Thymus (tissue), 11 donors: ENCODE measurements around the gene CYP2A7. TPM values are rescaled to one million over a fixed set of nuclear protein-coding genes. Genes with fewer than 3 reads are reported as not detected.
"Not testable (repeated sequence)": the region's sequence is repeated elsewhere in the genome, so short reads cannot be mapped to it uniquely, and the experiment has no call there.

Source experiments
- DNase-seq, 9 donors: peaks; one replicate each; pipeline ENCODE4 v3.0.0-alpha.2; 2013; ENCODE audit warnings: low spot score in 9 of 9, low read depth in 6 of 9, missing footprints in 1 of 9
- H3K27ac ChIP-seq, 2 donors: one replicate each; pipeline ENCODE4 v1.5.1; 2013; ENCODE audit warnings: control low read depth in 1 of 2, low read depth in 1 of 2, low read length in 1 of 2, mild to moderate bottlenecking in 1 of 2, moderate library complexity in 1 of 2
- H3K27me3 ChIP-seq, 2 donors: one replicate each; pipeline ENCODE4 v1.5.1; 2013; ENCODE audit warnings: low read length in 1 of 2; ENCODE audit not compliant: control insufficient read depth in 2 of 2, insufficient read depth in 1 of 2
- H3K36me3 ChIP-seq, 2 donors: one replicate each; pipeline ENCODE4 v1.5.1; 2013; ENCODE audit warnings: low read length in 1 of 2, mild to moderate bottlenecking in 1 of 2, moderate library complexity in 1 of 2; ENCODE audit not compliant: control insufficient read depth in 2 of 2, insufficient read depth in 2 of 2
- H3K4me1 ChIP-seq, 2 donors: one replicate each; pipeline ENCODE4 v1.5.1; 2013; ENCODE audit warnings: low read length in 2 of 2; ENCODE audit not compliant: control insufficient read depth in 2 of 2, insufficient read depth in 2 of 2
- H3K4me3 ChIP-seq, 2 donors: one replicate each; pipeline ENCODE4 v1.5.1; 2013; ENCODE audit warnings: low read length in 2 of 2, control low read depth in 1 of 2, mild to moderate bottlenecking in 1 of 2
- H3K9me3 ChIP-seq, 2 donors: one replicate each; pipeline ENCODE4 v1.5.1; 2013; ENCODE audit warnings: low read length in 1 of 2, mild to moderate bottlenecking in 1 of 2; ENCODE audit not compliant: control insufficient read depth in 2 of 2, insufficient read depth in 1 of 2
- WGBS: extraction: QIAGEN DNeasy Blood & Tissue Kit; methylation state at CpG from one replicate; pipeline ENCODE4 v1.1.7; 2013; 5-methylcytosine and 5-hydroxymethylcytosine counted together
- polyA plus RNA-seq: library from polyadenylated mRNA; stranded (reverse); fragments of 200-250 nt; gene quantifications from one replicate; pipeline ENCODE4 v1.2.3, GENCODE V29; 2013
- total RNA-seq: library from RNA; stranded (reverse); fragments of 120-200 nt; gene quantifications from one replicate; pipeline ENCODE4 v1.2.4, GENCODE V29; 2013
- donor health status: healthy.

Gene CYP2A7
- total and polyA plus RNA-seq, 2 donors, result 0.21 TPM; not detected in 1

- not testable (repeated sequence) for H3K27ac ChIP-seq, H3K4me3 ChIP-seq, H3K36me3 ChIP-seq, H3K4me1 ChIP-seq, DNase-seq, H3K27me3 ChIP-seq, H3K9me3 ChIP-seq
- 57% methylated on average over 7 of the region's 7 CpGs for WGBS
These were observed 48.1 kb downstream of the CYP2A7 start for GRCh38 chr19:40833728-40834533.

- H3K27ac ChIP-seq, DNase-seq, H3K4me3 ChIP-seq, H3K36me3 ChIP-seq, H3K9me3 ChIP-seq, H3K4me1 ChIP-seq, H3K27me3 ChIP-seq: not testable (repeated sequence)
- 86% methylated on average over 4 of the region's 4 CpGs for WGBS
These were observed 49.6 kb downstream of the CYP2A7 start for GRCh38 chr19:40832431-40832790.

DNA sequence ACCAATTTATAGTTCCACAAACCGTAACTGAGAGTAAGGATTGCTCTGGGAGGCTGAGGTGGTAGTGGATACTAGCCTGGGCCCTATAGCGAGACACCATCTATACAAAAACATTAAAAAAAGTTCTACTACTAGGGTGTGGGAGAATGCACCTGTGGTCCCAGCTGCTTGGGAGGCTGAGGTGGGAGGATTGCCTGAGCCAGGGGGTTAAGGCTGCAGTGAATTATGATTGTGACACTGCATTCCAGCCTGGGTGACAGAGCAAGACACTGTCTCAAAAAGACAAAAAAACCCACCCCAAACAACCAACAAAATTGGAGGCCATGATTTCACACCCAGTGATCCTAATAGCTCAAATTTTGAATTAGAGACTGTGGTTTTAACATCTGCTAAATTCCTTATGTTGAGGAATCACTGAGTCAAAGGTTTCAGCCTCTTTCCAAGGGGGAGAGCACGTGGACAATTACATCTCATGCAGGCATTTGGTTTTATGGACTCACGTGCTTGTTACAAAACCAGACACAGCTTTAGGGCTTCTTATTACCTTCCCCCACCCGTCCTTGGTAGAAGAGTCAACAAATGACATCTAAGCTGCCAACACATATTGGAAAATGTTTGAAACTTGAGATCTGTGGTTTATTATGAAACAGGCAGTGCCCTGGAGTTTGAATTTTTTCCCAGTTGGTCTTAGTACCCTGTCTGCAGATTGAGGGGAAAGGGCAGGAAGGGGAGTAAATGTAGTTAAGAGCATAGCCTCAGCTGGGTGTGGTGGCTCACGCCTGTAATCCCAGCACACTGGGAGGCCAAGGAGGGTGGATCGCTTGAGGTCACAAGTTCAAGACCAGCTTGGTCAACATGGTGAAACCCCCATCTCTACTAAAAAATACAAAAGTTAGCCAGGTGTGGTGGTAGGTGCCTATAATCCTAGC, 50.3 kb downstream of the CYP2A7 start:
- no peaks in the 10 kb centered on the region for H3K9me3 ChIP-seq
- DNase-seq, result no peak
- no peaks in the 10 kb centered on the region for H3K27me3 ChIP-seq
- no peaks in the 10 kb centered on the region for H3K4me1 ChIP-seq
- WGBS, result 93% methylated on average over 7 of the region's 7 CpGs
- H3K27ac ChIP-seq, result no peak overlapping the region
- no peak overlapping the region for H3K4me3 ChIP-seq
- H3K36me3 ChIP-seq, result peaks cover 0 to 4% of the 10 kb centered on the region in 2 donors

DNA sequence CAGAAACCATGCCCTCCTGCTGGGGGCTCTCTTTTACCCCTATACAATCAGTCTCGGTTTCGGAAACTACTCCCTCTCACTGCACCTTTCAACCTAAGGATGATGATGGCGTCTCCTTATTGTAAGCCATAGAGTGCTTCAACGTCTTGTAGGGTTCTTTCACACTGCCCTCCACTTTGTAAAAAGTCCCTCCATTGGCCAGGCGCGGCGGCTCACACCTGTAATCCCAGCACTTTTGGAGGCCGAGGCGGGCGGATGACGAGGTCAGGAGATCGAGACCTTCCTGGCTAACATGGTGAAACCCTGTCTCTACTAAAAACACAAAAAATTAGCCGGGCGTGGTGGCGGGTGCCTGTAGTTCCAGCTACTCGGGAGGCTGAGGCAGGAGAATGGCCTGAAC, 51.3 kb downstream of the CYP2A7 start:
- H3K27ac ChIP-seq, DNase-seq: not testable (repeated sequence)
- WGBS, result 97% methylated on average over 16 of the region's 16 CpGs

DNA sequence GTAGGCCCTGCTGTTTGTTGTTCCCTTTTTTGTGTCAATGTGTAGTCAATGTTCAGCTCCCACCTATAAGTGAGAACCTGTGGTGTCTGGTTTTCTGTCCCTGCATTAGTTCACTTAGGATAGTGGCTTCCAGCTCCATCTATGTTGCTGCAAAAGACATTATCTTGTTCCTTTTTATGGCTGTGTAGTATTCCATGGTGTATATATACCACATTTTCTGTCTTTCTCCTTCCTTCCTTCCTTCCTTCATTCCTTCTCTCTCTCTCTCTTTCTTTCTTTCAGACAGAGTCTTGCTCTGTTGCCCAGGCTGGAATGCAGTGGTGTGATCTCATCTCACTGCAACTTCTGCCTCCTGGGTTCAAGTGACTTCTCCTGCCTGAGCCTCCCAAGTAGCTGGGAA, 52.8 kb downstream of the CYP2A7 start:
- no peaks in the 10 kb centered on the region for H3K4me1 ChIP-seq
- DNase-seq, result no peak
- H3K27me3 ChIP-seq, result no peaks in the 10 kb centered on the region
- no peak overlapping the region for H3K4me3 ChIP-seq
- H3K27ac ChIP-seq, result no peak overlapping the region
- H3K9me3 ChIP-seq, result no peaks in the 10 kb centered on the region
- peaks cover 0 to 4% of the 10 kb centered on the region in 2 donors for H3K36me3 ChIP-seq

More for the DNA sequence above, 51.3 kb downstream of the CYP2A7 start:
- not testable (repeated sequence) for H3K27me3 ChIP-seq, H3K4me1 ChIP-seq, H3K36me3 ChIP-seq, H3K9me3 ChIP-seq, H3K4me3 ChIP-seq

DNA sequence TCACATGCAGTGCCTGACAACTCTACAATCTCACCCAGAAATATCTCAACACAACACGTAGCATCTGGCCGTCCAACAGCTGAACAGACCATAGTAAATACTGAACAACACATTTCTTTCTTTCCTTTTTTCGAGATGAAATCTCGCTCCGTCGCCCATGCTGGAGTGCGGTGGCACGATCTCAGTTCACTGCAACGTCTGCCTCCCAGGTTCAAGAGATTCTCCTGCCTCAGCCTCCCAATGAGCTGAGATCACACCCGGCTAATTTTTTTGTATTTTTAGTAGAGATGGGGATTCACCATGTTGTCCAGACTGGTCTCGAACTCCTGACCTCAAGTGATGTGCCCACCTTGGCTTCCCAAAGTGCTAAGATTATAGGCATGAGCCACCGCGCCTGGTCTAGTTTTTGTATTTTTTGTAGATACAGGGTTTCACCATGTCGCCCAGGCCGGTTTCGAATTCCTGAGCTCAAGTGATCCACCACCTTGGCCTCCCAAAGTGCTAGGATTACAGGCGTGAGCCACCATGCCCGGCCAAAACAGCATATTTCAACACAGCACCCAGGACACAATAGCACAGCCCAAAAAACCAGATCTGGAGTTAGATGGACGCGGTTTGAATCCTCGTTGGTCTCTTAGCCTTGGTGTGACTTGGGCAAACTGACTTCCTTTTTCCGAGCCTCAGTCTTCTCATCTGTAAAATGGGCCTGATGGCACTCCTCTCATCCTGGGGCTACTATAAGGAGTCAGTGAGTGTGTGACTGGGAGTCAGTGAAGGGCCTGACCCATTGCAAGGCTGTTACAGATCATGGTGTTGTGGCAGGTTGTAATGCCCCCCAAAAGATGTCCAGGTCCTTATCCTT, 54.4 kb downstream of the CYP2A7 start:
- H3K4me3 ChIP-seq, result no peak overlapping the region
- 97% methylated on average over 22 of the region's 22 CpGs for WGBS
- H3K27ac ChIP-seq, result no peak overlapping the region
- no peak for DNase-seq
- no peaks in the 10 kb centered on the region for H3K27me3 ChIP-seq
- no peaks in the 10 kb centered on the region for H3K9me3 ChIP-seq
- H3K36me3 ChIP-seq, result peaks cover 0 to 4% of the 10 kb centered on the region in 2 donors
- no peaks in the 10 kb centered on the region for H3K4me1 ChIP-seq

DNA sequence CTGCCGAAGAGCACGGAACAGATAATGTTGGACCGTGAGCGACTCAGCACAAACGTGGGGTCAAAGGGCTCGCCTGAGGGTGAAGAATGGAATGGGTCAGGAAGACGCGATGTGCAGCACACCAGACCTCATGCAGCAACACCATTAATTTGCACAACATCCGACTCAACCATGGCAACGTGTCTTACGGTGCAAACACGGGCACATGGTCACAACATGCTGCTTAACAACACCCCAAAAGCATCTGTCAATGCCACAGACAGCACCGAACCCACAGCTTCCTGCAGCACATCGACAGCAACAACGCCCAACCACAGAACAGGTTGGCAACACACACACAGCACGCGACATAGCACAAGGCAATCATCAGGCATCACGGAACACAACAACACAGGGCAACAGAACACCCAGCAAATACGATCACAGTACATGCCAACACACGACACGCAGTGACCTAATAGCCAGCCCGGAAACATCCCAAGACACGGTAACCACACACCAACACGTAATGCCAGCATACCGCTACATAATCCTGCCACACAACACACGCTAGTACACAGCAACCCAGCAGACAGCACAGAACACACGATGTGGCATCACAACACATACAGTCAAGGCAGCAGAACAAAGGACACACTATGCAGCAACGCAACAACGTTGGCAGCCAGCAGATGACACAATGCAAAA, 55.2 kb downstream of the CYP2A7 start:
- not testable (repeated sequence) for H3K4me3 ChIP-seq, H3K36me3 ChIP-seq, H3K27ac ChIP-seq, H3K4me1 ChIP-seq, H3K9me3 ChIP-seq, H3K27me3 ChIP-seq
- 72% methylated on average over 29 of the region's 29 CpGs for WGBS
- DNase-seq, result peak in 1 of 9 donors; percentile 56

- H3K27me3 ChIP-seq, H3K4me3 ChIP-seq, H3K9me3 ChIP-seq, H3K4me1 ChIP-seq, DNase-seq, H3K27ac ChIP-seq, H3K36me3 ChIP-seq: not testable (repeated sequence)
- over 99% methylated on average over 8 of the region's 14 CpGs for WGBS
These were observed 55.7 kb downstream of the CYP2A7 start for GRCh38 chr19:40826312-40826698.
